KMS-11 (cell line): ENCODE measurements around the gene SERBP1.
A peak's percentile ranks its signal among the peaks of the same experiment; 100 is the strongest.

Source experiments
- H2AFZ ChIP-seq: fragments of 200-600 bp; sonication (generic); 2 replicates; pipeline ENCODE4 v1.6.1; 2016; ENCODE audit warnings: antibody characterized with exemption, mixed run types, low read depth
- H3K27ac ChIP-seq: fragments of 200-600 bp; sonication (generic); 2 replicates; pipeline ENCODE4 v1.6.1; 2016; ENCODE audit warnings: mild to moderate bottlenecking, mixed run types
- H3K27me3 ChIP-seq: fragments of 200-600 bp; sonication (generic); 2 replicates; pipeline ENCODE4 v1.6.1; 2017; ENCODE audit warnings: mild to moderate bottlenecking, low read depth, mixed run types, moderate library complexity; ENCODE audit not compliant: insufficient read depth
- H3K36me3 ChIP-seq: fragments of 200-600 bp; sonication (generic); 2 replicates; pipeline ENCODE4 v1.6.1; 2017; ENCODE audit warnings: mild to moderate bottlenecking, mixed run types; ENCODE audit not compliant: insufficient read depth
- H3K4me1 ChIP-seq: fragments of 200-600 bp; sonication (generic); 2 replicates; pipeline ENCODE4 v1.6.1; 2016; ENCODE audit warnings: mild to moderate bottlenecking, low read depth, mixed run types; ENCODE audit not compliant: poor library complexity, severe bottlenecking
- H3K4me2 ChIP-seq: fragments of 200-600 bp; sonication (generic); 2 replicates; pipeline ENCODE4 v1.7.0; 2016; ENCODE audit warnings: mild to moderate bottlenecking, mixed run types
- H3K4me3 ChIP-seq: fragments of 200-600 bp; sonication (generic); IDR thresholded peaks from 2 replicates; pipeline ENCODE4 v1.6.1; 2017; ENCODE audit warnings: low read depth, low read length, mixed read lengths; ENCODE audit not compliant: insufficient read depth
- H3K79me2 ChIP-seq: fragments of 200-600 bp; sonication (generic); 2 replicates; pipeline ENCODE4 v1.6.1; 2016; ENCODE audit warnings: low read depth, mixed run types; ENCODE audit not compliant: insufficient read depth
- H3K9ac ChIP-seq: fragments of 200-600 bp; sonication (generic); 2 replicates; pipeline ENCODE4 v1.6.1; 2016; ENCODE audit warnings: mild to moderate bottlenecking, mixed run types
- H4K20me1 ChIP-seq: fragments of 200-600 bp; sonication (generic); 2 replicates; pipeline ENCODE4 v1.6.1; 2016; ENCODE audit warnings: mild to moderate bottlenecking, mixed run types; ENCODE audit not compliant: insufficient read depth
- TF ChIP-seq, protein P1 (sequence below): fragments of 200-600 bp; sonication (generic); conservative IDR thresholded peaks from 2 replicates; pipeline ENCODE4 v1.6.1; 2017; ENCODE audit warnings: low read depth, mild to moderate bottlenecking, antibody characterized with exemption, low read length, moderate library complexity, mixed read lengths

The SERBP1 gene

DNA sequence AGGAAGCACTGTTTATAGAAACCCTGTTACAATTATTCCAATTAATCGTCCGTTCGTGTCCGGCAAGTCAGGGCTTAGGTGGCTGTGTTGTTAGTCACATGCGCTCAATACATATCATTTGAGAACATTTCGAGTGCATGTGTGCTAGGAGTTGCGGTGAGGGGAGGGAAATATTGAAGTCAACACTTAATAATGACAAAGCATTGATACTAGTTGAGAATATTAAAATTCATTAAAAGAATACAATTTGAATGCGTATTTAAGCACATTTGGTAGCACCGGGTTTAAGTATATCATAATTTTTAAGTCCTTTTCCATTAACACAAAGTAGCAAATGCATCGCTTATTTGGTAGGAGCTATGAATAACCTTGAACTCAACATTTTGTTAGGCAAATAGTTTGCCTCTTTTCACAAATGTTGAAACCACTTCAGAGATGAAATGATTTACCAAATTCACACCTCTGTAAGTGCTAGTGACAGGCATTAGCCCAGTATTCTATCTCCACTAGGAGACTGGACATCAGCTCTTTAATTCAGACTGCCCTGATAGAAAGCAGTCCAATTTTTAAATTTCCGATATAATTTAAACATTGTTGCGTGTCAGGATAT, 1.1 kb upstream of the SERBP1 start:
- Histone ChIP-seq H3K4me2 (peak overlapping the region; percentile 70), H3K27ac (peak overlapping the region; percentile 97), H3K4me3 (no peak overlapping the region), H4K20me1 (peaks cover 24% of the 10 kb centered on the region), H3K79me2 (peaks cover 40% of the 10 kb centered on the region), H3K4me1 (peaks cover 25% of the 10 kb centered on the region), H2AFZ (peak overlapping the region; percentile 78), H3K9ac (peak overlapping the region; percentile 99), H3K36me3 (peaks cover 9% of the 10 kb centered on the region; the same call in 1 of the 2 replicates), H3K27me3 (no peaks in the 10 kb centered on the region)
- TF ChIP-seq, protein P1, sequence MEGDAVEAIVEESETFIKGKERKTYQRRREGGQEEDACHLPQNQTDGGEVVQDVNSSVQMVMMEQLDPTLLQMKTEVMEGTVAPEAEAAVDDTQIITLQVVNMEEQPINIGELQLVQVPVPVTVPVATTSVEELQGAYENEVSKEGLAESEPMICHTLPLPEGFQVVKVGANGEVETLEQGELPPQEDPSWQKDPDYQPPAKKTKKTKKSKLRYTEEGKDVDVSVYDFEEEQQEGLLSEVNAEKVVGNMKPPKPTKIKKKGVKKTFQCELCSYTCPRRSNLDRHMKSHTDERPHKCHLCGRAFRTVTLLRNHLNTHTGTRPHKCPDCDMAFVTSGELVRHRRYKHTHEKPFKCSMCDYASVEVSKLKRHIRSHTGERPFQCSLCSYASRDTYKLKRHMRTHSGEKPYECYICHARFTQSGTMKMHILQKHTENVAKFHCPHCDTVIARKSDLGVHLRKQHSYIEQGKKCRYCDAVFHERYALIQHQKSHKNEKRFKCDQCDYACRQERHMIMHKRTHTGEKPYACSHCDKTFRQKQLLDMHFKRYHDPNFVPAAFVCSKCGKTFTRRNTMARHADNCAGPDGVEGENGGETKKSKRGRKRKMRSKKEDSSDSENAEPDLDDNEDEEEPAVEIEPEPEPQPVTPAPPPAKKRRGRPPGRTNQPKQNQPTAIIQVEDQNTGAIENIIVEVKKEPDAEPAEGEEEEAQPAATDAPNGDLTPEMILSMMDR: no peak

DNA sequence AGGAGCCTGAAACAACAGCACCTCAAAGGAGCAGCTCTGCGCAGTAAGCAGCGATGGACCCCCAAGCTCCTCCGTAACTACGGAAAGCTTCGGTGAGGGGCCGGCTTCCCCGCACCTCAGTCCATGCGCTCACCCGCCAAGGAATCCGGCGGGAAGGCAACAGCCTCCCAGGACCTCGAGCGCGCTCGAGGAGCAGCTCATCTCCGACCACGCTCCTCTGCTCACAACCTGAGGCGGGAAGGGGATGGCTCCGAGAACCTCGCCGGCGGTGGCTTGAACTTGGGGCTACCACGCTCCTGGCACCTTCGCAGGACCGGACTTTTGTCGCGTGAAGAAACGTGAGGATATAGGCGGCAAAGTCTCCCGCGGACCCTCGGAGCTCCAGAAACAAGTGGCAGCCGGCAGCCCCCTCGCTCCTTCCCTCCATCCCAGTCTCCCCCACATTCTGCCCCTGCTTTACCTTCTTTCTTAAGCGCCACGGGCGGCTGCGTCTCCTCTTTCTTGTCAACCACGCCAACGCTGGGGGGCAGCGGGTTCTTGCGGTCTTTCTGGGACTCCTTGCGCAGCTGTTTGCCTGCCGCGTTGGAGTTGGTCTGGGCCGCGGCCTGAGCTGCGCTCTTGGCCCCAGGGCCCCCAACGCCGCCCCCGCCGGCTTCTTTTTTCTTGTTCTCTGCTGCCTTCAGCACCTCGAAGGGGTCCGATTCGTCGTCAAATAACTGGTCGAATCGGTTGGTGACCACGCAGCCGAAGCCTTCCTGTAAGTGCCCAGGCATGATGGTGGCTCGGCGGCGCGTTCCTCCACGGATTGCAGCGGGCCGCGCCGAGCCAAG, 459 bp downstream of the SERBP1 start:
- H3K27ac ChIP-seq: peak overlapping the region; percentile 97
- H2AFZ ChIP-seq: no peak overlapping the region
- H4K20me1 ChIP-seq: peaks cover 37% of the 10 kb centered on the region
- TF ChIP-seq, protein P1: no peak
- H3K4me3 ChIP-seq: peak overlapping the region; percentile 42
- peaks cover 37% of the 10 kb centered on the region for H3K4me1 ChIP-seq
- H3K4me2 ChIP-seq: peak overlapping the region; percentile 64
- peaks cover 55% of the 10 kb centered on the region for H3K79me2 ChIP-seq
- H3K27me3 ChIP-seq: no peaks in the 10 kb centered on the region
- peak overlapping the region; percentile 99 for H3K9ac ChIP-seq
- H3K36me3 ChIP-seq: peaks cover 9% of the 10 kb centered on the region; the same call in 1 of the 2 replicates

DNA sequence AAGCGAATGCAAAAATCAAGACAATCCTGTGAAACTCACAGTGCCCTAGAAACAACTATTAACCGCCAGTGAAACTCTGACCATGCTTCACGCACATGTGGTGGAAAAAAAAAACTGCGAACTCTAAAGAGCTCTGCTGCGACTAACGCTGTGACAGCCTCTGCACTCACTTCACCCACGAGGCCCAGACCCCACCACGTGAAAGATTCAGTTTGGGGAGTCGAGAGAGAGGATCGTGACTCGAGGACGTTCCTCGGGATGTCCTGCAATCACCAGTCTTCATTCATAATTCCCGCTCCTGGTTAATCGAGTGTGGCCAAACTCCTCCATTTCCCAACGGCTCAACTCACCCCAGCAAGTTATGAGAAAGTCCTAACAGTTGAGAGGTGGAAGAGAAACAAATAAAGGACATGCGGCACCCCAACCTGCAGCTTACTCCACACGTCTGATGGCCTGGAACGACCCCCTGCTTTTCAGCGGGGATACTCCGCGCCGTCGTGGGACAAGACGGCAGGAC, 1.1 kb downstream of the SERBP1 start:
- TF ChIP-seq, protein P1: no peak
- Histone ChIP-seq H3K4me1 (peaks cover 43% of the 10 kb centered on the region), H3K4me2 (peak overlapping the region; percentile 64), H3K9ac (peak overlapping the region; percentile 99), H2AFZ (no peak overlapping the region), H3K36me3 (peaks cover 9% of the 10 kb centered on the region; the same call in 1 of the 2 replicates), H3K4me3 (peak overlapping the region; percentile 85), H3K27ac (peak overlapping the region; percentile 97), H3K79me2 (peaks cover 62% of the 10 kb centered on the region), H3K27me3 (no peaks in the 10 kb centered on the region), H4K20me1 (peaks cover 41% of the 10 kb centered on the region)

DNA sequence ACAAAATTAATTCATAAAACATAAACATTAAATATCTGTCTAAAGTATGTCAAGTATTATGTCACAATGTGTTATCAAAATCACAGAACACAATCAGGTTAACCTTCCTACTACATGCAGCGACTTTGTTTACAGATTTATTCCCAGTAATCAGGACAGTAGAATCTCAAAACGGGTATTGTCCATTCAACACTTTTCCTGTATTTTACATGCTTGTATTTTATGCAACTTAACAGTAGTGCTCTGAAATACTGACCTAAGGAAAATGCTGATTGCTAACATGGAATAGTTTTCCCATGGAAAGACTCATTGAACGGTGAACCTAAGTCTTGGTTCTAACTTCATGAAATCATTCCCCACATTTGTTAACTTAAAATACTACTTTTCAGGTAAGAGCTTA, 2.3 kb downstream of the SERBP1 start:
- H3K27me3 ChIP-seq: no peaks in the 10 kb centered on the region
- H3K9ac ChIP-seq: peak overlapping the region; percentile 99
- H2AFZ ChIP-seq: no peak overlapping the region
- H3K79me2 ChIP-seq: peaks cover 73% of the 10 kb centered on the region
- TF ChIP-seq, protein P1: no peak
- peaks cover 47% of the 10 kb centered on the region for H3K4me1 ChIP-seq
- H3K36me3 ChIP-seq: peaks cover 14% of the 10 kb centered on the region; the same call in 1 of the 2 replicates
- H4K20me1 ChIP-seq: peaks cover 46% of the 10 kb centered on the region
- H3K4me2 ChIP-seq: peak overlapping the region; percentile 64
- peak overlapping the region; percentile 18 for H3K4me3 ChIP-seq
- peak overlapping the region; percentile 97; the same call in 1 of the 2 replicates for H3K27ac ChIP-seq
